Stomach (tissue), 4 donors: Measurements from ENCODE around the gene TMEM51.

ENCODE experiments used
- POLR2AphosphoS5 ChIP-seq, 3 donors: sonication (generic); formaldehyde crosslinking; IDR thresholded peaks; one replicate each; pipeline ENCODE4 v1.6.1; 2016; ENCODE audit warnings: antibody characterized with exemption in 3 of 3
- TF ChIP-seq, protein P1 (sequence below), 7 experiments: fragments of 450-650 bp in 4 of 7; fragments of 200-600 bp in 3 of 7; sonication (generic) in 3 of 7; IDR thresholded peaks; one replicate each; pipeline ENCODE4 v1.5.1; 2016 to 2019; ENCODE audit warnings: antibody characterized with exemption in 7 of 7, control low read depth in 2 of 7, mild to moderate bottlenecking in 1 of 7

DNA sequence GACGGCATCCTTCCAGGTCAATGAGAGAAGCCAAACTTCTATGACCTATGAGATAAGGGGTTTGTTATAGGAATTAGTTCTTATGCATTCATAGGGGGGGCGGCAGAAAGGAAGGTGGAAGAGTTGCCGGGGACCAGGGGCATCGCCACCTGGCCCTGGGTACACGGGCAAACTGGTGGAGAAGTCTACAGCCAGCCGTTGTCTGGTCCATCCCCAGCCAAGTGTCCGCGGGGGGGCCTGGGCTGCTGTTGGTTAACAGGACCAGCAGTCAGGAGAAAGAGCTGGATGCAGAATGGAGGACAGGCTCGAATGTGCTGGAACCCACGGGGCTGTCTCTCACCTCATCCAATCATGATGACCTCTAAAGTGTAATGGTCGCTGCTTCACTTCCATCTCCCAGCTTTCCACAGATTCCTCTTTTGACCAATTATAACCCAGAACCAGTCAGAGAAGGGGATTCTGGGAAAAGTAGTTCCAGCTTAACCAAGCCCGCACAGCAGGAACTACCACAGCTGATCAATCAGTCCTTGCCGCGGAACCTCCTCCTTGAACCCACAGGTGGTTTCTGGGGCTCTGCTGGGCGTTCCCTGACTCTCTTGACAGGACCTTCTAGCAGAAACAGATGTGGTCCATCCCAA lies 17.8 kb downstream of the TMEM51 start:
- TF ChIP-seq, protein P1, sequence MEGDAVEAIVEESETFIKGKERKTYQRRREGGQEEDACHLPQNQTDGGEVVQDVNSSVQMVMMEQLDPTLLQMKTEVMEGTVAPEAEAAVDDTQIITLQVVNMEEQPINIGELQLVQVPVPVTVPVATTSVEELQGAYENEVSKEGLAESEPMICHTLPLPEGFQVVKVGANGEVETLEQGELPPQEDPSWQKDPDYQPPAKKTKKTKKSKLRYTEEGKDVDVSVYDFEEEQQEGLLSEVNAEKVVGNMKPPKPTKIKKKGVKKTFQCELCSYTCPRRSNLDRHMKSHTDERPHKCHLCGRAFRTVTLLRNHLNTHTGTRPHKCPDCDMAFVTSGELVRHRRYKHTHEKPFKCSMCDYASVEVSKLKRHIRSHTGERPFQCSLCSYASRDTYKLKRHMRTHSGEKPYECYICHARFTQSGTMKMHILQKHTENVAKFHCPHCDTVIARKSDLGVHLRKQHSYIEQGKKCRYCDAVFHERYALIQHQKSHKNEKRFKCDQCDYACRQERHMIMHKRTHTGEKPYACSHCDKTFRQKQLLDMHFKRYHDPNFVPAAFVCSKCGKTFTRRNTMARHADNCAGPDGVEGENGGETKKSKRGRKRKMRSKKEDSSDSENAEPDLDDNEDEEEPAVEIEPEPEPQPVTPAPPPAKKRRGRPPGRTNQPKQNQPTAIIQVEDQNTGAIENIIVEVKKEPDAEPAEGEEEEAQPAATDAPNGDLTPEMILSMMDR (IDR thresholded peaks at IDR 0.05): no peak
- TF ChIP-seq POLR2AphosphoS5 (IDR thresholded peaks at IDR 0.05): no peak
